HG02938 (cell line): ENCODE data around the gene DNAJC4.

Experiments
- ATAC-seq: cut with Tn5 transposase; IDR thresholded peaks from one replicate; pipeline ENCODE4 v1.9.1; 2021; ENCODE audit warnings: mild to moderate bottlenecking, moderate library complexity; ENCODE audit not compliant: unreplicated experiment

The DNAJC4 gene

DNA sequence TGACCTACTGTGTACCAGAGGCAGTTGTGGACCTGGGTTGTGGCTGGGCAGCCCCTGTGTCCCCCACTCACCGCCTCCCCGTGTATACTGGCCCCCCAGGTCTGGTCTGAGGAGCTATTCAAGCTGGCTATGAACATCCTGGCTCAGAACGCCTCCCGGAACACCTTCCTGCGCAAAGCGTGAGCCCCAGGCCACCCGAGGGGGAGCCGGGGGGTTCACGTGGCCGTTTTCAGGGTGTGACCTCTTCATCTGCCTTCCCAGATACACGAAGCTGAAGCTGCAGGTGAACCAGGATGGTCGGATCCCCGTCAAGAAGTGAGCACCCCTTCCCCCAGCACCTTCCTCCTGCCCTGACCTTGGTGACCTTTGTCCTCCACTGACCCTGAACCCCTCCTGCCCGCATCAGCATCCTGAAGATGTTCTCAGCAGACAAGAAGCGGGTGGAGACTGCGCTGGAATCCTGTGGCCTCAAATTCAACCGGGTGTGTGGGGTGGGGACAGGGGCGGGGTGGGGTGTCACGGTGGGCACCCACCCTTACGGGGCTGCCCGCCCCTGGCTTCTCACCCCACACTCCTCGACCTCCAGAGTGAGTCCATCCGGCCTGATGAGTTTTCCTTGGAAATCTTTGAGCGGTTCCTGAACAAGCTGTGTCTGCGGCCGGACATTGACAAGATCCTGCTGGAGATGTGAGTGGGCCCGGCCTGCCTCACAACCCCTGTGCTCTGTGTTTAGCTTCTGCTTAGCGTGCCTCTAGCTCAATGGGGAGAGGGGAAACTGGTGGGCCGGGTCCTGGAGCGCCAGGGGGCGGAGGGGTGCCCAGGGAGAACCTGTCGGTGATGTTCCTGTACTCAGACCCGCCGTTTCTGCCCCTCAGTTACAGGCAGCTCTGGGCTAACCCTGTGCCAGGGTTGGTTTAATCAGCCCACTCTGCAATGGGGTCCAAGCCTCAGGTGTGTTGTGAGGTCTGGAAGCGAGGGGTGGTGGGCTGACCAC lies 25.1 kb downstream of the DNAJC4 start:
- no peak for ATAC-seq

DNA sequence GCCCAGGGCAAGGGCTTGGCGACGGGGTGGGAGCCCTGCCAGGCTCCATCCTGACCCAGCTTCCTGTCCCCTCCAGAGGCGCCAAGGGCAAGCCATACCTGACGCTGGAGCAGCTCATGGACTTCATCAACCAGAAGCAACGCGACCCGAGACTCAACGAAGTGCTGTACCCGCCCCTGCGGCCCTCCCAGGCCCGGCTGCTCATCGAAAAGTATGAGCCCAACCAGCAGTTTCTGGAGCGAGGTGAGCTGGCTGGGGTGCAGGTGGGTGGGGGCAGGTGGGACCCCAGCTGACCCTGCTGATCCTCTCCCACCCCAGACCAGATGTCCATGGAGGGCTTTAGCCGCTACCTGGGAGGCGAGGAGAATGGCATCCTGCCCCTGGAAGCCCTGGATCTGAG lies 26.0 kb downstream of the DNAJC4 start:
- no peak for ATAC-seq

DNA sequence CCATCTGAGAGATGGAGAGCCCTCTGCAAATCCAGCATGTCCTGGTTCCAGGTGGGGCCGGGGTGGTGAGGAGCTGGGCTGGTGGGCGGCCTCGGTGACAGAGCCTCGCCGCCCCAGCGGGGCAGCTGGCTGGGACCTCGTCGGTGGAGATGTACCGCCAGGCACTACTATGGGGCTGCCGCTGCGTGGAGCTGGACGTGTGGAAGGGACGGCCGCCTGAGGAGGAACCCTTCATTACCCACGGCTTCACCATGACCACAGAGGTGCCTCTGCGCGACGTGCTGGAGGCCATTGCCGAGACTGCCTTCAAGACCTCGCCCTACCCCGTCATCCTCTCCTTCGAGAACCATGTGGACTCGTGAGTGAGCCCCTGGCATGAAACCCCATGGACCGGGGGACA lies 28.0 kb downstream of the DNAJC4 start:
- ATAC-seq, result no peak

DNA sequence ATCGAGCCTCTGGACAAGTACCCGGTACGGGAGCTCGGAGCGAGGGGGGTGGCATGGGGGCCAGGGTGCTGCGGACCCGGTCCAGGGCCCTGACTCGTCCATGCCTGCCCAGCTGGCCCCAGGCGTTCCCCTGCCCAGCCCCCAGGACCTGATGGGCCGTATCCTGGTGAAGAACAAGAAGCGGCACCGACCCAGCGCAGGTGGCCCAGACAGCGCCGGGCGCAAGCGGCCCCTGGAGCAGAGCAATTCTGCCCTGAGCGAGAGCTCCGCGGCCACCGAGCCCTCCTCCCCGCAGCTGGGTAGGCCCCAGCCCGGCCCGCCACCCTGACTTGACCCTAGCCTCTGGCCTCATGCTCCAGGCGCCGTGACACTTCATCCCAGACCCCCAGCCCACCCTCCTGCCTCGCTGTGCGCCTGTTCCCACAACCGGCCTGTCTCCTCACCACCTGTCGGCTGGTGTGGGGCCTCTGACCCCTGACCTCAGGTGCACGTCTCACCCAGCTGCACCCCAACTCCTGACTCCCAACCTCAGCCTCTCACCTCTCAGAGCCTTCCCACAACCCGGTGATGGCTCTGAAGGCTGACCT lies 28.7 kb downstream of the DNAJC4 start:
- ATAC-seq, result no peak

DNA sequence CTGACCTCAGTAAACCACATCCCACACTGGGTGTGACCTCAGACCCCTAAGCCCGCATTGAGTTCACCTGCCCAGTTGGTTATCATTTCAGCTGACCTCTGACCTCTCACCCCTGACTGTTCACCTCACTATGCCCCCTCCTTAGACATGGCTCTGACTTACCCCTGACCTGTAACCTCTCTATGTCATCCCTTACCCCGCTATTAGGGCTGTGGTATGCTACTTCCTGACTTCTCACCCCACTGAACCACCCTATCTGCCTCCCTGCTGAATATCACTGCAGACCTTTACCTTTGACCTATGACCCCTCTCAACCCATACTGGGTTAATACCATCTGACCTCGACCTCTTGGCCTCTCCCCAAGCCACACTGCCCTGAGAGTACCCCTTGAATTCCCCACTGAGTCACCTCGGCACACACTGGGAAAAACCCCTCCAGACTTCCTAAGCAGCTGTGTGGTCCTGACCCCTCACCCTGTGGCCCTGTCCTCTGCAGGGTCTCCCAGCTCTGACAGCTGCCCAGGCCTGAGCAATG lies 29.3 kb downstream of the DNAJC4 start:
- no peak for ATAC-seq

DNA sequence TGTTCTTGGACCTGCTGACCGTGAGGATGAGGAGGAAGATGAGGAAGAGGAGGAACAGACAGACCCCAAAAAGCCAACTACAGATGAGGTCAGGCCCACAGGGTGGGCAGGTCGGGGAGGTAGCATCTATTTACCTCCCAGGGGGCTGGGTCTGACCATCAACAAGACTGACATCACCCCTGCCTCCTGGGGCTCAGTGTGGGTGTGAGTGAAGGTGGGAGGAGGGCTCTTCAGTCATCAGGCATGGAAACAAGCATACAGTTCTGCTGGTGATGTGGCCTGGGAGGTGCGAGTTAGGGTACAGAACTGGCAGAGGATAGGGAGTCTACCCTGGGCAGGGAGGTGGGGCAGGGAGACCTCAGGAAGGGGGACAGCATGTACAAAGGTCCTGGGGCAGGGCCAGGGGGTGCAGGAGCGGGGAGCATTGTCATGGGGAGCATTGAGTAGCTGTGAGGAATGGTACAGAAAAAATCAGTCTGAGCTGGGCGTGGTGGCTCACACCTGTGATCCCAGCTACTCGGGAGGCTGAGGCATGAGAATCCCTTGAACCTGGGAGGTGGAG lies 29.9 kb downstream of the DNAJC4 start:
- no peak for ATAC-seq

DNA sequence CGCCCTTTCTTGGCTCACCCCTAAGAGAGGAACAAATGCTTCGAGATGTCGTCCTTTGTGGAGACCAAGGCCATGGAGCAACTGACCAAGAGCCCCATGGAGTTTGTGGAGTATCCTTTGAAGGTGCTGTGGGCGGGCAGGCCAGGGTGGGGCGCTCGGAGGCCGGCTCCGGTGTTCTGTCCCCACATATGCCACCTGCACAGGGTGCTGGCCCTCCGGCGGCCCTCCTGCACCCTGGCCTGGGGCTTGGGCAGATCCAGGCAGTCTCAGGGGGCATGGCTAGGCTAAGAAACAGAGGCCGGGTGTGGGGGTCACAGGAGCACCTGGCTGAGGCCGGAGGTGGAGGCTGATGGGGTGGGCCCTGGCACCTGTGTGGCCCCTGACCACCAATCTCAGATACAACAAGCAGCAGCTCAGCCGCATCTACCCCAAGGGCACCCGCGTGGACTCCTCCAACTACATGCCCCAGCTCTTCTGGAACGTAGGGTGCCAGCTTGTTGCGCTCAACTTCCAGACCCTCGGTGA lies 31.3 kb downstream of the DNAJC4 start:
- ATAC-seq, result no peak

DNA sequence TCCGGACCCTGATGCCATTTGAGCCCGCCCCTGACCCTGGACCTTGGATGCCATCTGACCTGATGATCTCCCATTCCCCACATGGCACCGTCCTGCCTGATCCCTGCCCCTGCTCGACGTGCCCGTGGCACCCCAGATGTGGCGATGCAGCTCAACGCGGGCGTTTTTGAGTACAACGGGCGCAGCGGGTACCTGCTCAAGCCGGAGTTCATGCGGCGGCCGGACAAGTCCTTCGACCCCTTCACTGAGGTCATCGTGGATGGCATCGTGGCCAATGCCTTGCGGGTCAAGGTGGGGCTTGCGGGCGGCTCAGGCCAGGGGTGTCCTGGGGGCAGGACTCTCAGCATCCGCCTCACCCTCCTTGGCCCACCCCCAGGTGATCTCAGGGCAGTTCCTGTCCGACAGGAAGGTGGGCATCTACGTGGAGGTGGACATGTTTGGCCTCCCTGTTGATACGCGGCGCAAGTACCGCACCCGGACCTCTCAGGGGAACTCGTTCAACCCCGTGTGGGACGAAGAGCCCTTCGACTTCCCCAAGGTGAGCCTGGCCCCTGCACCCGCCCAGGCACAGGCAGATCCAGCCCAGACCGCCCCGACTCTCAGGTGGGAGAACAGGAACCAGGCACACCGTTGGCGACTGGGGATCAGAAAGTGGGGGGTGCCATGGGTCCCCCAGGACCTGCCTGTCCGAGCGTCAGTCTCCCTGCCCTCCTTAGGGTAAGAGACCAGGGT lies 32.1 kb downstream of the DNAJC4 start:
- no peak for ATAC-seq

DNA sequence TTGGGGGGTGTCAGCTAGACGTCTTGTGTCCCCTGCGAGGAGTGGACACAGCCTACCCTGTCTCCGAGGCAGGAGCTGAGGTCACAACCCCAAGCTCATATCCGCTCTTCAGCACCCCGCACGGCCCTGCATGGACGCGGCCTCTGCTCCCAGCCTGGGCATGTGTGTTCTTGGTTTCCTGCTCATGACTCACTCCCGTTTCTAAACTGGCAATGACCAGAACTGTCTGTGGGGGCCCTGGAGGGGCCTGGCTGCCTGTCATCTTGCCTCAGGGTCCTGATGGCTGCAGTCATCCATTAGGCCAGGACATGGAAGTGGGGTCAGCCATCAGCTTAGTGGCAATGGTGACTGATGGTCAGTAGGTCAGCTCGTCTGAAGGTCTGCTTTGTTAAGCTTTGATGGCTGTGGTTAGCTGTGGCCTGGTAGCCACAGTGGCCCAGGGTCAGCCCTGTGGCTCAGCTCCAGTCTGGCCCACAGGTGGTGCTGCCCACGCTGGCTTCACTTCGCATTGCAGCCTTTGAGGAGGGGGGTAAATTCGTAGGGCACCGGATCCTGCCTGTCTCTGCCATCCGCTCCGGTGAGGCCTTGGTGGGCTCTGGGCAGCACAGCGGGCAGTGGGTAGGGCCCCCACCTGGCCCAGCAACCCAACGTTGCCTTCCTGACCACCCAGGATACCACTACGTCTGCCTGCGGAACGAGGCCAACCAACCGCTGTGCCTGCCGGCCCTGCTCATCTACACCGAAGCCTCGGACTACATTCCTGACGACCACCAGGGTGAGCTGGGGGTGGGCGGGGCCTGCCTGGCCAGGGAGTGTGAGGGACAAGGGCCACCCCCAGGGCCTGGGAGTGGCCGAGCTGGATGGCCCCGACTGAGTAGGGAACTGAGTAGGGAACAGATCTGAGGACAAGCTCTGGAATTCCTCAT lies 32.9 kb downstream of the DNAJC4 start:
- no peak for ATAC-seq

DNA sequence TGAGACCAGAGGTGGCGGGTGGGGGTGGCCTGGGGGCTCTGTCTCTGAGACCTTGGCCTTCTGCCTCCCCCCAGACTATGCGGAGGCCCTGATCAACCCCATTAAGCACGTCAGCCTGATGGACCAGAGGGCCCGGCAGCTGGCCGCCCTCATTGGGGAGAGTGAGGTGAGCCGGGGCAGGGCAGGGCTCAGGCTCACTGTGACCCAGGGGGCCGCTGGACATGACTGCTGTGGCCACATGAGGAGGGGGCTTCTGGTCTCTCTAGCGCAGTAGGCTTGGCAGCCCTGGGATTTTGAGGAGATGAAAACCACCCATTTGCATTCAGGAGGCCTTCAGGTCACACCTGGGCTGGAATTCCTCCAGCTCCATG lies 33.6 kb downstream of the DNAJC4 start:
- no peak for ATAC-seq

DNA sequence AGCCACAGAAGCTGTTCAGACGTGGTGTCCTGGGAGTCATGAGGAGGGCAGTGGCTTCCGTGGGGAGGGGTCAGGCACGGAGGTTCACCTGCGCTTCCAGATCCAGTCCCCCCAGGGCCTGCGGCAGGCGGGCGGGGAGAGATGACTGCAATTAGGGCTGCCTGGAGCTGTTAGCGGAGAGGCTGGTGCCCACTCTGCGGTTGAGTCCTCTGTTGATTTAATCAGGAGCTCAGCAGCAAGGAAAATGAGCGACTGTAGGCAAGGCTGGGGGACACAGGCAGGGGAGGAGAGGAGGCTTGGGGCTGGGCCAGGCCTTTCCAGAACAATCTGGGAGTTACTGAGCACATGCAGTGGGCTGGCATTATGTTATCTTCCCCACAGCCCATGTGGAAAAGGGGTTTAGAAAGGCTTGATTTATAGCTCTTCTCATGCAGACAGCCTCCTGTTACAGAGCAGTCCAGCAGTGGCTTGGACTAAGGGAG lies 34.1 kb downstream of the DNAJC4 start:
- no peak for ATAC-seq

DNA sequence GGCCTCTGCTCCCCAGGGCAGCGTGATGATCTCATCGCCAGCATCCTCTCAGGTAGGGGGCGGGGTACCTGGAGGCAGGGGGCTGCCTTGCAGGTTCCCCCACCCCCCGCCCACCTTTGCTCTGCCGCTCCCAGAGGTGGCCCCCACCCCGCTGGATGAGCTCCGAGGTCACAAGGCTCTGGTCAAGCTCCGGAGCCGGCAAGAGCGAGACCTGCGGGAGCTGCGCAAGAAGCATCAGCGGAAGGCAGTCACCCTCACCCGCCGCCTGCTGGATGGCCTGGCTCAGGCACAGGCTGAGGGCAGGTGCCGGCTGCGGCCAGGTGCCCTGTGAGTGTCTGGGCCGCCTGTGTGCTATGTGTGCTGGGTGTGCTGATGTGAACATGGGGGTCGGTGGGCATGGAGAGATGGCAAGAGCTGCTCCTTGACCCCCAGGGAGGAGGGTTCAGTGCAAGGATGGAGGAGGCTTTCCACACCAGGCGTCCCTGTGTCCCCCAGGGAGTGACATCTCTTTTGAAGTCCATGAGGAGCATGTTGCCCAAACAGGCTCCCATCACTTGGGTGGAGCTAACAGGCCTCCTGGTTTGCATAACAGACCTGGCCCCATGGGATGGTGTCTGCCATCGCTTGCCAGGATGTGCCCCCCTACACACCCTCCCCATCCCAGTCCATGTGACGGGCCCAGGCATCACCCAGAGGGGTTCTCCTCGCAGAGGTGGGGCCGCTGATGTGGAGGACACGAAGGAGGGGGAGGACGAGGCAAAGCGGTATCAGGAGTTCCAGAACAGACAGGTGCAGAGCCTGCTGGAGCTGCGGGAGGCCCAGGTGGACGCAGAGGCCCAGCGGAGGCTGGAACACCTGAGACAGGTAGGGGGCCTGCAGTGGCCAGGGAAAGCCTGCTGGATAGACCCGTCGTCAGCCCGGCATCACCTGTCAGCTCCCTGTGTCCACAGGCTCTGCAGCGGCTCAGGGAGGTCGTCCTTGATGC lies 35.1 kb downstream of the DNAJC4 start:
- ATAC-seq, result no peak

DNA sequence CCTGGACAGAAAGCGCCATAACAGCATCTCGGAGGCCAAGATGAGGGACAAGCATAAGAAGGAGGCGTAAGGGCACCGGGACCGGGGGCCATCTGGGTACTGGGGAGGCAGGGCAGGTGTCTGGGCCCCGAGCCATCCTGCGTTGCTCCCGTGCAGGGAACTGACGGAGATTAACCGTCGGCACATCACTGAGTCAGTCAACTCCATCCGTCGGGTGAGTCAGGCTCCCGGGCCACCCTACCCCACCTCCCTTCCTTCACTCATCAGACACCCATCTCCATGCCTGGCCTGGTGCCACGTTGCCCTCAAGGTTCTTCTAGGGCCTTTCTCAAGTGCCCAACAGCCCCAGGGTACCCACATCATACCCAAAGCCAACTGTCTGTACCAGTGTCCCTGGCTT lies 36.0 kb downstream of the DNAJC4 start:
- no peak for ATAC-seq

DNA sequence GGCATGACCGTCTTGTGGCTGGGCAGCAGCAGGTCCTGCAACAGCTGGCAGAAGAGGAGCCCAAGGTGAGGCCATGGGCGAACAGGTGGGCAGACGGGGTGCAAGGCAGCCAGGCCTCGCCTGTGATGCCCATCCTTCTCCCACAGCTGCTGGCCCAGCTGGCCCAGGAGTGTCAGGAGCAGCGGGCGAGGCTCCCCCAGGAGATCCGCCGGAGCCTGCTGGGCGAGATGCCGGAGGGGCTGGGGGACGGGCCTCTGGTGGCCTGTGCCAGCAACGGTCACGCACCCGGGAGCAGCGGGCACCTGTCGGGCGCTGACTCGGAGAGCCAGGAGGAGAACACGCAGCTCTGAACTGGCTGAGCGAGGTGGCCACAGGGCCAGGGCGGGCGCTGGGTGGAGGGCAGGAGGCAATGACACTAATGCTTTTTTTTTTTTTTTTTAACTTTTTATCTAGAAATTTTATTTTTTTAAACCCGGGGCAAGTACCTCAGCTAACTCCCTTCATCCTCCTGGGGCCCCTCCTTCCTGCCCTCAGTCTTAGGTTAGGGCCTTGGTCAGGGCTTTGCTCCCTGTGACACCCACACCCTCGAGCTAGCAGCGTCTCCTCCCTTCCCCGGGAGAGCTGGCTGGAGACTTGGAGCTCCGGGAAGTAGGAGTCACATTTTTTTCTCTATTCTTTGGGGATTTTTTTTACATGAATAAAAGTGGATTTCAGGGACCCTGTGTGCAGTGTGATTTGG lies 37.0 kb downstream of the DNAJC4 start:
- no peak for ATAC-seq

DNA sequence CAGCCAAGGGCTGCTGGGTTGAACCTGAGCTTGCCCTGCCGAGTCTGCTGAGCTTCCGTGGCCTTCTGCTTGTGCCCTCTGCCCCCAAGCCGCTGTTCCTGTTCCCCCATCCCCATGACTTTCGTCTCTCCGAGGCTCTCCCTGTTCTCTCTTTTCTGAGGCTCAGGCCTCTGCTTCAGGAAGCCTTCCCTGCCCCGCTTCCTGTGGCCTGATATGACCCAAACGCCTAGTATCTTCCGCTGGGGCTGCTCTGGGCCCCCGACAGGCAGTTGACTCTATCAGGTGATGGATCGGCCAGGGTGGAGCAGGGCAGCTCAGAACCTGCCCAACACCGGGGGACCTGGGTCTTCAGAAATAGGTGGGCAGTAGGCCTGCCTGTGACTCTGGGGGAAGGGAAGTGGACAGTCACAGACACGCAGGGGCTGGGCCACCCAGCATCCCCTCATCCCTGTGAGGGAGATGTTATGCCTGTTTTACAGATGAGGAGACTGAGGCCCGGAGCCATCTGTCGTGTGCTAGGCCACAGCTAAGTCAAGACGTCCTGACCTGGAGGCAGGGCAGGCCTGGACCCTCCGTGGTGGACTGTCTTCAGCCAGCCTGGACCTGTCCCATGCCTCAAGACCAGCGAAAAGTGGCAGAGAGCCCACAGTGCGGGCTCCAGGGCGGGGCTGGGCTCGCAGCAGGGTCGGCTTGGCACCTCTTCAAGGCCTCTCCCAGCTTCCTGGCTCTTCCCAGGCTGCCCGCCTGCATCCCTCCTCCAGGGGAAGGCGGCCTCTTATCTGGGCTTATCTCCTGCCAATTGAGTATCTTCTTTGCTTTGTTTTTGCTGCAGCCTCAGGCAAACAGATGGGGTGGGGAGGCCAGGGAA lies 37.9 kb downstream of the DNAJC4 start:
- ATAC-seq, result no peak

DNA sequence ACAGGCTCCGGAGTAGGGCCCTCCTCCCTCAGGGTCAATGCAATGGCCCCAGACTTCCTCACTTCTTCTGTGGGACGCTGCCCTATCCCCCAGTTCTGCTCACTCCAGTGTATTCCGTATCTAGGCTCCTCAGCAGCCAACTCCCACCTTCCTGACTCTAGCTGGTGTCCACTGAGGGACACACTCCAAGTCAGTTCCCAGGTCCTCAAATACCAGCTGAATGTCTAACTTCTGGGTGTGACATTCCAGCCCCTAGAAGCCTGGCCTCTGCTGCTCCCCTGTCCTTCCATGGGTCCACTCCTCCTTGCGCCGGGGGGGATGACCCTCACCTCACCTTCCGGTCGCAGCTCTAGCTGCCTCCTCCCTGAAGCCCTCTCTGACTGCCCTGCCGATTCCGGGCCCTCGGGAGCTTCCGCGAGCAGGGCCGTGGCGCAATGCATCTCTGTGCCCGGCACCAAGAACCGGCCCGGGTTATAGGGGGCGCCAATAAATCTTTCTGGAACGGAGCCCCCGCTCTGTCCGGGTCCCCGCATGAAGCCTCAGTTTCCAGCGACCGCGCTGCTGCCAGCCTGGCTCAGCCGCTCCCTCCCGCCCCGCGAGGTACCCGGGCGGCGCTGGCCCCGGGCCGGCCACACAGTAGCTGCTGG lies 38.7 kb downstream of the DNAJC4 start:
- peak; percentile 9 for ATAC-seq
